HepG2 (cell line): Measurements from ENCODE around the gene TOMM6. TPM values are rescaled to one million over a fixed set of nuclear protein-coding genes. Genes with fewer than 3 reads are reported as not detected.

Experiments used
- CBX2 ChIP-seq, 2 experiments: fragments of 200-600 bp in 1 of 2; sonication (generic); formaldehyde crosslinking in 1 of 2; IDR thresholded peaks; 2 replicates each; pipeline versions ENCODE4 v1.7.0 to v1.8.1; 2018 to 2022; ENCODE audit warnings: low read depth in 2 of 2, low read length in 1 of 2, mild to moderate bottlenecking in 1 of 2, missing genetic modification reagents in 1 of 2
- GATAD1 ChIP-seq: IDR thresholded peaks from 2 replicates; pipeline ENCODE4 v1.6.1; 2016; ENCODE audit warnings: missing genetic modification reagents, missing compliant biosample characterization
- HOXA7 ChIP-seq: sonication (generic); formaldehyde crosslinking; IDR thresholded peaks from 2 replicates; pipeline ENCODE4 v1.8.1; 2022; ENCODE audit warnings: mild to moderate bottlenecking, missing genetic modification reagents, moderate library complexity
- NCOA5 ChIP-seq: sonication (generic); formaldehyde crosslinking; IDR thresholded peaks from 2 replicates; pipeline ENCODE4 v1.4.0; 2020; ENCODE audit warnings: missing genetic modification reagents
- RAD21 ChIP-seq: fragments of 450-650 bp; formaldehyde crosslinking; IDR thresholded peaks from 2 replicates; pipeline ENCODE4 v1.5.0; 2020; ENCODE audit warnings: mild to moderate bottlenecking
- SRSF1 ChIP-seq: fragments of 200-400 bp; formaldehyde crosslinking; optimal IDR thresholded peaks from 2 replicates; pipeline ENCODE3; 2017; ENCODE audit warnings: mild to moderate bottlenecking, low read depth, low read length, moderate library complexity
- XRCC5 ChIP-seq: fragments of 200-400 bp; formaldehyde crosslinking; optimal IDR thresholded peaks from 2 replicates; pipeline ENCODE3; 2017; ENCODE audit warnings: mild to moderate bottlenecking, low read length
- ZC3H13 ChIP-seq: sonication (generic); formaldehyde crosslinking; IDR thresholded peaks from 2 replicates; pipeline ENCODE4 v1.8.1; 2023; ENCODE audit warnings: mild to moderate bottlenecking, missing genetic modification reagents, moderate library complexity
- ZFP36L1 ChIP-seq: sonication (generic); formaldehyde crosslinking; IDR thresholded peaks from 2 replicates; pipeline ENCODE4 v1.8.0; 2022; ENCODE audit warnings: mild to moderate bottlenecking, missing genetic modification reagents, moderate library complexity
- ZNF251 ChIP-seq: sonication (generic); formaldehyde crosslinking; IDR thresholded peaks from 2 replicates; pipeline ENCODE4 v1.9.0; 2021; ENCODE audit warnings: mild to moderate bottlenecking, missing genetic modification reagents
- ZNF3 ChIP-seq: IDR thresholded peaks from 2 replicates; pipeline ENCODE4 v1.7.0; 2017; ENCODE audit warnings: inconsistent platforms
- ZNF563 ChIP-seq: sonication (generic); formaldehyde crosslinking; IDR thresholded peaks from 2 replicates; pipeline ENCODE4 v1.8.0; 2022; ENCODE audit warnings: mild to moderate bottlenecking, moderate library complexity, missing genetic modification reagents
- ZNF564 ChIP-seq: sonication (generic); formaldehyde crosslinking; IDR thresholded peaks from 2 replicates; pipeline ENCODE4 v1.8.1; 2023; ENCODE audit warnings: mild to moderate bottlenecking, missing genetic modification reagents
- ZNF879 ChIP-seq: sonication (generic); formaldehyde crosslinking; IDR thresholded peaks from 2 replicates; pipeline ENCODE4 v1.8.1; 2023; ENCODE audit warnings: missing genetic modification reagents
- ZSCAN22 ChIP-seq: sonication (generic); formaldehyde crosslinking; IDR thresholded peaks from 2 replicates; pipeline ENCODE4 v1.4.0; 2020; ENCODE audit warnings: mild to moderate bottlenecking, missing genetic modification reagents
- polyA plus RNA-seq, 8 experiments: library from polyadenylated mRNA; depleted of rRNA in 3 of 8; stranded (reverse) in 7 of 8; unstranded in 1 of 8; fragments of >200 nt; fragmentation: Illumina TruSeq in 4 of 8; extraction: Trizol in 4 of 8; gene quantifications; 2 replicates each; pipeline versions ENCODE4 v1.2.1 to v1.2.3, GENCODE V29; 2011 to 2016; ENCODE audit warnings: low read depth in 4 of 8, missing spikeins in 1 of 8, mixed read lengths in 1 of 8; ENCODE audit not compliant: insufficient read depth in 1 of 8
- total RNA-seq, 5 experiments: library from RNA; depleted of rRNA; stranded (reverse); fragments of >200 nt; fragmentation: Illumina TruSeq; extraction: Trizol; gene quantifications; 2 replicates each; pipeline ENCODE4 v1.2.3, GENCODE V29; 2016; ENCODE audit warnings: low read depth in 1 of 5
- TF ChIP-seq, protein P1 (sequence below): sonication (generic); formaldehyde crosslinking; IDR thresholded peaks from 2 replicates; pipeline ENCODE4 v1.9.0; 2021; ENCODE audit warnings: missing genetic modification reagents, borderline replicate concordance
- TF ChIP-seq, protein P2 (sequence below): sonication (generic); formaldehyde crosslinking; IDR thresholded peaks from 2 replicates; pipeline ENCODE4 v1.5.0; 2020; ENCODE audit warnings: mild to moderate bottlenecking, missing genetic modification reagents
- TF ChIP-seq, protein P3 (sequence below): sonication (generic); formaldehyde crosslinking; conservative IDR thresholded peaks from 2 replicates; pipeline ENCODE4 v1.4.0; 2020; ENCODE audit warnings: missing genetic modification reagents
- TF ChIP-seq, protein P4 (sequence below): sonication (generic); formaldehyde crosslinking; IDR thresholded peaks from 2 replicates; pipeline ENCODE4 v1.9.0; 2022; ENCODE audit warnings: missing genetic modification reagents, mild to moderate bottlenecking, borderline replicate concordance

Gene TOMM6
- total and polyA plus RNA-seq, 2 of the 13 experiments (the other 11 are each of a cell fraction or from before 2014, with no cell fraction given): 320 to 321 TPM

DNA sequence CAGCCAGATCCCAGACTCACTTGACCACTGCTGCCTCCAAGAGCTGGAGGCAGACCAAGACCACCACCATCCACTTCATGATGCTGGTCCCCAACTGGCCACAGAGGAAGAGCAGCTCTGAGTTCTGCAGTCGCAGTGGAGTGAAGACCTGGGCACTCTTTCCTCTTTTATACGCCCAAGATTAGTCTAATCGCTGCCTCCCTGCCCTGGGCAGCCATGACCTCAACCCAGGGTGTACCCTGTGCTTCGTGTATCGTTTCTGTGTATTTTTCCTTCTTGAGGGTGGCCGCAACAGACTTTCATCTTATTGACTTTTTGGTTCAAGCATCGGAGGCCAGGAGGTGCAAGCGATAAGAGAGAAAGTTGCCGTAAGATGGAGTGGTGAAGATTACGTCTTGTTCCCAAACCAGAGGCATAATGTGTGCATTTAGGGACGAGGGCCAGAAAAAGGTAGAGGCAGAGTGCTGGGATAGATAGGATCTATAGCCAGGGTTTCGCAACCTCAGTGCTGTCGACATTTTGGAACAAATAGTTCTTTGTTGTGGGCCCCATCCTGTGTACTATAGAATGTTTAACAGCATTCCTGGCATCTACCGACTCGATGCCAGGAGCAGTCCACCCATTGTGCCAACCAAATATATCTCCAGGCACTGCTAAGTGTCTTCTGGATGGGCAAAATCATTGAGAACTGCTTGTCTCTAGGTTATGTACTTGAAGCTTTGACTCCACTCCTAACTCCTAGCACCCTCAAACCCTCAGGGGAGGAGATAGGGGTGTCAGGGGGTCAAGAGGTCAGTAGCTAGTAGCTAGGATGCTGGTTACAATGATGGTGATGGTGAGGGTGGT lies 40.0 kb upstream of the TOMM6 start, which contains the start of gene PGC (continued):
- no peak for TF ChIP-seq CBX2 (IDR thresholded peaks at IDR 0.05; ENCODE audit: low read depth, low read length)
- TF ChIP-seq CBX2 (CRISPR knock-in tag; IDR thresholded peaks at IDR 0.05; ENCODE audit: low read depth): no peak
- no peak for TF ChIP-seq GATAD1 (CRISPR knock-in tag)
- TF ChIP-seq, protein P1, sequence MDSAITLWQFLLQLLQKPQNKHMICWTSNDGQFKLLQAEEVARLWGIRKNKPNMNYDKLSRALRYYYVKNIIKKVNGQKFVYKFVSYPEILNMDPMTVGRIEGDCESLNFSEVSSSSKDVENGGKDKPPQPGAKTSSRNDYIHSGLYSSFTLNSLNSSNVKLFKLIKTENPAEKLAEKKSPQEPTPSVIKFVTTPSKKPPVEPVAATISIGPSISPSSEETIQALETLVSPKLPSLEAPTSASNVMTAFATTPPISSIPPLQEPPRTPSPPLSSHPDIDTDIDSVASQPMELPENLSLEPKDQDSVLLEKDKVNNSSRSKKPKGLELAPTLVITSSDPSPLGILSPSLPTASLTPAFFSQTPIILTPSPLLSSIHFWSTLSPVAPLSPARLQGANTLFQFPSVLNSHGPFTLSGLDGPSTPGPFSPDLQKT (CRISPR knock-in tag): no peak
- no peak for TF ChIP-seq ZFP36L1
- TF ChIP-seq, protein P2, sequence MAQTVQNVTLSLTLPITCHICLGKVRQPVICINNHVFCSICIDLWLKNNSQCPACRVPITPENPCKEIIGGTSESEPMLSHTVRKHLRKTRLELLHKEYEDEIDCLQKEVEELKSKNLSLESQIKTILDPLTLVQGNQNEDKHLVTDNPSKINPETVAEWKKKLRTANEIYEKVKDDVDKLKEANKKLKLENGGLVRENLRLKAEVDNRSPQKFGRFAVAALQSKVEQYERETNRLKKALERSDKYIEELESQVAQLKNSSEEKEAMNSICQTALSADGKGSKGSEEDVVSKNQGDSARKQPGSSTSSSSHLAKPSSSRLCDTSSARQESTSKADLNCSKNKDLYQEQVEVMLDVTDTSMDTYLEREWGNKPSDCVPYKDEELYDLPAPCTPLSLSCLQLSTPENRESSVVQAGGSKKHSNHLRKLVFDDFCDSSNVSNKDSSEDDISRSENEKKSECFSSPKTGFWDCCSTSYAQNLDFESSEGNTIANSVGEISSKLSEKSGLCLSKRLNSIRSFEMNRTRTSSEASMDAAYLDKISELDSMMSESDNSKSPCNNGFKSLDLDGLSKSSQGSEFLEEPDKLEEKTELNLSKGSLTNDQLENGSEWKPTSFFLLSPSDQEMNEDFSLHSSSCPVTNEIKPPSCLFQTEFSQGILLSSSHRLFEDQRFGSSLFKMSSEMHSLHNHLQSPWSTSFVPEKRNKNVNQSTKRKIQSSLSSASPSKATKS (CRISPR knock-in tag): peak; percentile 78; the same call in 1 of the 2 replicates
- peak; percentile 35; the same call in 1 of the 2 replicates for TF ChIP-seq ZNF564 (CRISPR knock-in tag)
- TF ChIP-seq NCOA5 (CRISPR knock-in tag): no peak
- no peak; the same call in 1 of the 2 replicates for TF ChIP-seq ZNF3 (CRISPR knock-in tag)
- TF ChIP-seq, protein P3, sequence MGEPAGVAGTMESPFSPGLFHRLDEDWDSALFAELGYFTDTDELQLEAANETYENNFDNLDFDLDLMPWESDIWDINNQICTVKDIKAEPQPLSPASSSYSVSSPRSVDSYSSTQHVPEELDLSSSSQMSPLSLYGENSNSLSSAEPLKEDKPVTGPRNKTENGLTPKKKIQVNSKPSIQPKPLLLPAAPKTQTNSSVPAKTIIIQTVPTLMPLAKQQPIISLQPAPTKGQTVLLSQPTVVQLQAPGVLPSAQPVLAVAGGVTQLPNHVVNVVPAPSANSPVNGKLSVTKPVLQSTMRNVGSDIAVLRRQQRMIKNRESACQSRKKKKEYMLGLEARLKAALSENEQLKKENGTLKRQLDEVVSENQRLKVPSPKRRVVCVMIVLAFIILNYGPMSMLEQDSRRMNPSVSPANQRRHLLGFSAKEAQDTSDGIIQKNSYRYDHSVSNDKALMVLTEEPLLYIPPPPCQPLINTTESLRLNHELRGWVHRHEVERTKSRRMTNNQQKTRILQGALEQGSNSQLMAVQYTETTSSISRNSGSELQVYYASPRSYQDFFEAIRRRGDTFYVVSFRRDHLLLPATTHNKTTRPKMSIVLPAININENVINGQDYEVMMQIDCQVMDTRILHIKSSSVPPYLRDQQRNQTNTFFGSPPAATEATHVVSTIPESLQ: no peak
- TF ChIP-seq RAD21: no peak; the same call in 1 of the 2 replicates
- TF ChIP-seq, protein P4, sequence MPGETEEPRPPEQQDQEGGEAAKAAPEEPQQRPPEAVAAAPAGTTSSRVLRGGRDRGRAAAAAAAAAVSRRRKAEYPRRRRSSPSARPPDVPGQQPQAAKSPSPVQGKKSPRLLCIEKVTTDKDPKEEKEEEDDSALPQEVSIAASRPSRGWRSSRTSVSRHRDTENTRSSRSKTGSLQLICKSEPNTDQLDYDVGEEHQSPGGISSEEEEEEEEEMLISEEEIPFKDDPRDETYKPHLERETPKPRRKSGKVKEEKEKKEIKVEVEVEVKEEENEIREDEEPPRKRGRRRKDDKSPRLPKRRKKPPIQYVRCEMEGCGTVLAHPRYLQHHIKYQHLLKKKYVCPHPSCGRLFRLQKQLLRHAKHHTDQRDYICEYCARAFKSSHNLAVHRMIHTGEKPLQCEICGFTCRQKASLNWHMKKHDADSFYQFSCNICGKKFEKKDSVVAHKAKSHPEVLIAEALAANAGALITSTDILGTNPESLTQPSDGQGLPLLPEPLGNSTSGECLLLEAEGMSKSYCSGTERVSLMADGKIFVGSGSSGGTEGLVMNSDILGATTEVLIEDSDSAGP (CRISPR knock-in tag): peak; percentile 71
- TF ChIP-seq SRSF1: peak; percentile 10
- TF ChIP-seq ZC3H13 (CRISPR knock-in tag): peak; percentile 55
- TF ChIP-seq ZNF879: no peak
- TF ChIP-seq HOXA7: no peak
- TF ChIP-seq XRCC5: peak; percentile 79
- TF ChIP-seq ZNF563 (CRISPR knock-in tag): no peak
- TF ChIP-seq ZNF251 (CRISPR knock-in tag): no peak
- TF ChIP-seq ZSCAN22 (CRISPR knock-in tag): no peak
